ENCODE measurements around the gene YIPF5.

The YIPF5 gene

DNA sequence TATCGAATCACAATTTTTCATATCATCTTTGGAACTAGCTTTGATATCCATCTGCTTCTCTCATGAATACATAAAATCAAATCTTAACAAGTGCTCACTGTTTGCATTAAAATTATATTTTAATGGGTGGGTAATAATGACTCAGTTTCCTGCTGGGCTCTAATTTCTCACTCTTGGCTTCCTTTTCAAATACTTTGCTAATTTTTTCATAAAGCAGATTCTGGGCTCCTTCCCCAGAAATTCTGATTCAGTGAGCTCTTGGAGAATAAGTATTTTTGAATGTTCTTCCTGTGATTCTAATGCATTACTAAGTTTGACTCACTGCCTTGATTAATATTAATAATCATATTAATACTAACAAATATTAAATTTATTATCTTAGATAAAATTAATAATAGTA is 48.9 kb downstream of the YIPF5 start:
- DNase-seq, result no peak

DNA sequence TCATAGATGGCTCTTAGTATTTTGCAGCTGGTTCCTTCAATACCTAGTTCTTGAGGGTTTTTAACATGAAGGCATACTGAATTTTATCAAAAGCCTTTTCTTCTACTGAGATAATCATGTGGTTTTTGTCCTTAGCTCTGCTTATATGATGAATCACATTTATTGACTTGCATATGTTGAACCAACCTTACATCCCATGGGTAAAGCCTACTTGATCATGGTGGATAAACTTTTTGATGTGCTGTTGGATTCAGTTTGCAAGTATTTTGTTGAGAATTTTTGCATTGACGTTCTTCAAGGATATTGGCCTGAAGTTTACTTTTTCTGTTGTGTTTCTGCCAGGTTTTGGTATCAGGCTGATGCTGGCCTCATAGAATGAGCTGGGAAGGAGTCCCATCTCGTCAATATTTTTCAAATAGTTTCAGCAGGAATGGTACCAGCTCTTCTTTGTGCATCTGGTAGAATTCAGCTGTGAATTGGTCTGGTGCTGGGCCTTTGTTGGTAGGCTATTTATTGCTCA is 49.7 kb downstream of the YIPF5 start:
- no peak for DNase-seq

DNA sequence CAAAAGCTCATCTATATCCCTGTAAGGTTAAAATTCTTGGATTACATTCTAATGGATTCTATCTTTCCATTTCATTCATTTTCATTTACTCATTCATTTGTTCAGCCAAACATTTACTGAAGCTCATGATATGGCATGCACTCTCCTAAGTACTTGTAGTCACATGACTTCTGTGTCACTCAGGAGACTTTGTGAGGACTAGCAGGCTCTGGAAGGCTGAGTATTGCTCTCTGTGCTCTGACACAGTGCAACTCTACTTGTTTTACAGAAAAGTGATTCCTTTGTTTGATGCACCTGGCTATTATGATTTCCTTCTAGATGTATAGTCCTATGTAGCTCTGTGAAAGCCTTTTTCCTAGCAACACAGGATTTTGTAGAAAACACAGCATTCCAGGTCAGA is 53.0 kb downstream of the YIPF5 start:
- DNase-seq, result no peak

DNA sequence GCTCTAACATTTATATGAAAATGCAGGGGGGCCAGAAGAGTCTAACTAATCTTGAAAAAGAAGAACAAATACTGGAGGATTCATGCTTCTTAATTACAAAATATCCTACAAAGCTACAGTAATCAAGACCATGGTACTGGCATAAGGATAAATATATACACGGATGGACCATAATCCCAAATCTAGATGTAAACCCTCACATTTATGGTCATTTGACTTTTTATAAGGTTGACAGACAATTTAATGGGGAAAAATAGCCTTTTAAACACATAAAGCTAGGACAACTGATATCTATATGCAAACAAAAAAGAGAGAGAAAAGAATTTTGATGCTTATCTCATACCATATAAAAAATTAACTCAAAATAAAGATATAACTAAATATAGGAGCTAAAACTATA is 55.9 kb downstream of the YIPF5 start:
- DNase-seq, result no peak
